ENCODE results near the gene HNRNPK.
A peak's percentile ranks its signal among the peaks of the same experiment; 100 is the strongest.

GRCh38 chr9:83937861-83938455 lies 42.1 kb downstream of the HNRNPK start:
- peak; percentile 33 to 77 (median 62) for TF ChIP-seq CTCF (IDR thresholded peaks at IDR 0.05)
- TF ChIP-seq POLR2A (IDR thresholded peaks at IDR 0.05), result no peak
- TF ChIP-seq EP300 (IDR thresholded peaks at IDR 0.05), result no peak

All from tibial nerve (tissue), 4 donors.